Keratinocyte (primary cell): ENCODE results near the gene PDZD2.

Experiments
- CTCF ChIP-seq, 3 experiments: IDR thresholded peaks in 1 of 3; conservative IDR thresholded peaks in 1 of 3; optimal IDR thresholded peaks in 1 of 3; 2 replicates in 2 of 3; 3 replicates in 1 of 3; pipeline versions ENCODE3 to v1.5.1; 2011; ENCODE audit warnings: low read length in 3 of 3, mild to moderate bottlenecking in 3 of 3, moderate library complexity in 2 of 3, control low read depth in 1 of 3, inconsistent platforms in 1 of 3; ENCODE audit not compliant: insufficient read depth in 2 of 3; ENCODE audit errors: extremely low read depth in 1 of 3
- EZH2 ChIP-seq: IDR thresholded peaks from one replicate; pipeline ENCODE4 v1.6.1; 2012; ENCODE audit warnings: inconsistent platforms, mild to moderate bottlenecking, low read length, moderate library complexity

GRCh38 chr5:31722111-31722510, 83.2 kb downstream of the PDZD2 start:
- TF ChIP-seq CTCF (optimal IDR thresholded peaks at IDR 0.05 in 1 of 3, IDR thresholded peaks at IDR 0.05 in 1 of 3, conservative IDR thresholded peaks at IDR 0.05 in 1 of 3; ENCODE audit: extremely low read depth in 1 of 3, insufficient read depth in 2 of 3, low read length in 3 of 3): no peak
- no peak for TF ChIP-seq EZH2
